Measurements from ENCODE around the gene PIK3AP1. TPM values are rescaled to one million over a fixed set of nuclear protein-coding genes. Genes with fewer than 3 reads are reported as not detected.

Gene PIK3AP1
- total and polyA plus RNA-seq, 2 of the 4 experiments (the other 2 are of a cell fraction), result under 0.01 to 0.14 TPM

DNA sequence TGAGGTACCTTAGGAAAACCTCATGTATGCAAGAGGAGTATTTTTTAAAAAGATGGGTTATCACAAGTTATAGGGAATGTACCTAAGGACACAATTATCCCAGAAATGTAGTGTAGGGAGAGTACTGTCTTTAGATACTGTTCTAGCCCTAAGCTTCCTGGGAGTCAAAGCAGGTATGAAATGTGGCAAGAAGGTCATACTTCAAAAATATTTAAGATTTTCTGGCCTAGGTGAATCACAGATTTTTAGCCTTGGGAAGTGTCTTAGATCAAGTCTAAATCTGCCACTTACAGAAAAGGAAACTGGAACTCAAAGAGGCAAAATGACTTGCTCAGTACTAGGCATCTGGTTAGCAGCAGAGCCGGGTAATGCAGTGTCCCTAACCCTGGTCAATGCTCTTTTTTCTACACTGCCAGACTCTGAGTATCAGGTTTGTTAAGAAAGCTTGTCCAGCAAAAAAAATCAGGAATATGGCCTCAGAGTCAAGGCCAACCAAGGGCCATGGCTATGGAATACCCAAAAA lies 13.9 kb downstream of the PIK3AP1 start:
- TF ChIP-seq RCOR1 (IDR thresholded peaks at IDR 0.05; ENCODE audit: insufficient replicate concordance, low read length) (no peak), NFE2L2 (IDR thresholded peaks at IDR 0.05; ENCODE audit: low read depth, low read length) (no peak), MAFK (IDR thresholded peaks at IDR 0.05; ENCODE audit: low read depth, low read length) (no peak), CEBPB (IDR thresholded peaks at IDR 0.05; ENCODE audit: low read depth, low read length) (no peak), CHD1 (IDR thresholded peaks at IDR 0.05; ENCODE audit: low read depth, low read length) (no peak), POLR2A (IDR thresholded peaks at IDR 0.05; ENCODE audit: low read depth, low read length) (no peak), RAD21 (IDR thresholded peaks at IDR 0.05; ENCODE audit: low read length) (no peak), MAZ (IDR thresholded peaks at IDR 0.05; ENCODE audit: borderline replicate concordance, low read depth, low read length) (no peak), FOS (IDR thresholded peaks at IDR 0.05; ENCODE audit: low read depth, low read length) (no peak)
- TF ChIP-seq, protein P1, sequence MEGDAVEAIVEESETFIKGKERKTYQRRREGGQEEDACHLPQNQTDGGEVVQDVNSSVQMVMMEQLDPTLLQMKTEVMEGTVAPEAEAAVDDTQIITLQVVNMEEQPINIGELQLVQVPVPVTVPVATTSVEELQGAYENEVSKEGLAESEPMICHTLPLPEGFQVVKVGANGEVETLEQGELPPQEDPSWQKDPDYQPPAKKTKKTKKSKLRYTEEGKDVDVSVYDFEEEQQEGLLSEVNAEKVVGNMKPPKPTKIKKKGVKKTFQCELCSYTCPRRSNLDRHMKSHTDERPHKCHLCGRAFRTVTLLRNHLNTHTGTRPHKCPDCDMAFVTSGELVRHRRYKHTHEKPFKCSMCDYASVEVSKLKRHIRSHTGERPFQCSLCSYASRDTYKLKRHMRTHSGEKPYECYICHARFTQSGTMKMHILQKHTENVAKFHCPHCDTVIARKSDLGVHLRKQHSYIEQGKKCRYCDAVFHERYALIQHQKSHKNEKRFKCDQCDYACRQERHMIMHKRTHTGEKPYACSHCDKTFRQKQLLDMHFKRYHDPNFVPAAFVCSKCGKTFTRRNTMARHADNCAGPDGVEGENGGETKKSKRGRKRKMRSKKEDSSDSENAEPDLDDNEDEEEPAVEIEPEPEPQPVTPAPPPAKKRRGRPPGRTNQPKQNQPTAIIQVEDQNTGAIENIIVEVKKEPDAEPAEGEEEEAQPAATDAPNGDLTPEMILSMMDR (conservative IDR thresholded peaks at IDR 0.05; ENCODE audit: low read depth, low read length), result no peak
- no peak for DNase-seq
- no peaks in the 10 kb centered on the region for H3K79me1 ChIP-seq (ENCODE audit: low read depth in 1 of 2, low read length in 2 of 2)
- H4K91ac ChIP-seq (ENCODE audit: insufficient read depth, low read depth, low read length), result no peak overlapping the region
- H4K8ac ChIP-seq (ENCODE audit: low read depth in 2 of 2, low read length in 2 of 2), result no peak overlapping the region
- no peak overlapping the region for H3K23ac ChIP-seq (ENCODE audit: low read depth, low read length)
- H3K56ac ChIP-seq (ENCODE audit: extremely low read depth, insufficient read depth, low read length), result no peak overlapping the region
- no peak overlapping the region for H2BK120ac ChIP-seq (ENCODE audit: low read depth, low read length)
- no peaks in the 10 kb centered on the region for H3K4me1 ChIP-seq (ENCODE audit: control insufficient read depth, insufficient read depth, low read length)
- POLR2A ChIA-PET (ENCODE audit: unreplicated experiment), result no interaction called here
- H3K14ac ChIP-seq (replicated peaks; ENCODE audit: low read depth, low read length), result no peak overlapping the region
- H2BK20ac ChIP-seq (ENCODE audit: low read depth, low read length), result no peak overlapping the region
- ATAC-seq (ENCODE audit: low read depth), result no peak
- no peak overlapping the region for H3K18ac ChIP-seq (ENCODE audit: low read depth, low read length)
- no peak overlapping the region for H2AFZ ChIP-seq (replicated peaks; ENCODE audit: low read length, poor library complexity)
- dilution Hi-C loops (cut with HindIII; ENCODE audit: low sequenced_read_pairs, unreplicated experiment) (no loop called here), in situ Hi-C loops (cut with MboI; ENCODE audit: low sequenced_read_pairs) (no loop called here), intact Hi-C loops (cut with micrococcal nuclease) (no loop called here)
- no peak overlapping the region for H4K5ac ChIP-seq (ENCODE audit: low read depth, low read length)
- no peak overlapping the region for H2AK9ac ChIP-seq (replicated peaks; ENCODE audit: low read depth, low read length, poor library complexity)
- no CpG with 5 or more reads among the region's 1 CpG for WGBS, 2 experiments (ENCODE audit: extremely low coverage in 2 of 2, insufficient read length in 1 of 2)
- H3K4me3 ChIP-seq (ENCODE audit: insufficient read depth, low read depth, low read length), result no peak overlapping the region
- H3K4me2 ChIP-seq (ENCODE audit: low read depth, low read length), result no peak overlapping the region
- no peak overlapping the region for H2BK15ac ChIP-seq (ENCODE audit: low read depth, low read length)
- no peak overlapping the region for H2AK5ac ChIP-seq (ENCODE audit: low read depth, low read length)
- no TSS peak for BruUV-seq (replicated peaks)
- H3K36me3 ChIP-seq (ENCODE audit: control insufficient read depth, insufficient read depth, low read length), result no peaks in the 10 kb centered on the region
- H3K9ac ChIP-seq (ENCODE audit: low read depth, low read length), result no peak overlapping the region
- H2BK5ac ChIP-seq (ENCODE audit: low read depth, low read length, poor library complexity, severe bottlenecking), result no peak overlapping the region
- CTCF ChIA-PET, result no interaction called here
- H3K4ac ChIP-seq (ENCODE audit: low read depth, low read length), result no peak overlapping the region
- H3K9me1 ChIP-seq (ENCODE audit: insufficient read depth, low read length), result no peaks in the 10 kb centered on the region
- no peaks in the 10 kb centered on the region for H4K20me1 ChIP-seq (ENCODE audit: insufficient read depth, low read length)
- H3K27me3 ChIP-seq (ENCODE audit: control insufficient read depth, insufficient read depth, low read length), result peaks cover 5% of the 10 kb centered on the region; the same call in 1 of the 2 replicates
- H3K27ac ChIP-seq (ENCODE audit: insufficient read depth, low read length), result no peak overlapping the region
- H3K9me3 ChIP-seq (ENCODE audit: control insufficient read depth, insufficient read depth, low read length), result no peaks in the 10 kb centered on the region
